GM10847 (cell line): ENCODE measurements around the gene OS9.

Source experiments
- POLR2A ChIP-seq: IDR thresholded peaks from 2 replicates; pipeline ENCODE4 v1.6.1; 2011; ENCODE audit not compliant: insufficient read length; ENCODE audit errors: extremely low read depth

Gene OS9

GRCh38 chr12:57756406-57757341 is 62.7 kb downstream of the OS9 start:
- TF ChIP-seq POLR2A, result no peak

DNA sequence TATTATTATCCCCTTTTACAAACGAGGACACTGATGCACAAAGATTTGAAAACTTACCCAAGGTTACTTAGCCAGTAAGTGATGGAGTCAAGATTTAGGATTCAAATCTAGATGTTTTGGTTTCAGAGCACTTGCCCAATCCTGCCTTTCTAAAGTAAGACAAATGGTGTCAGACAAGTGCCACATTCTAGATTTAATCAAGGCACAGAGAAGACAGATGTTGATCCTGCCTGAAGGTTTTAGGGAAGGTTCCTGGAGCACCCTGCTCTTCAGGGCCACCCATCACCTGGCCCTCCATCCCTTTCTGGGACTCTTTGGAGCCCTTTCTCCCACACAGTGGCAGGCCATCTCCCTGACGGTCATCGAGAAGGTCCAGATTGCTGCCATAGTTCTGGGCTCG is 63.8 kb downstream of the OS9 start:
- TF ChIP-seq POLR2A, result no peak

GRCh38 chr12:57758552-57759359 is 64.8 kb downstream of the OS9 start:
- TF ChIP-seq POLR2A, result no peak

- no peak for TF ChIP-seq POLR2A
These were observed 65.5 kb downstream of the OS9 start for GRCh38 chr12:57759360-57759980.

GRCh38 chr12:57760347-57760982 is 66.5 kb downstream of the OS9 start:
- no peak for TF ChIP-seq POLR2A

DNA sequence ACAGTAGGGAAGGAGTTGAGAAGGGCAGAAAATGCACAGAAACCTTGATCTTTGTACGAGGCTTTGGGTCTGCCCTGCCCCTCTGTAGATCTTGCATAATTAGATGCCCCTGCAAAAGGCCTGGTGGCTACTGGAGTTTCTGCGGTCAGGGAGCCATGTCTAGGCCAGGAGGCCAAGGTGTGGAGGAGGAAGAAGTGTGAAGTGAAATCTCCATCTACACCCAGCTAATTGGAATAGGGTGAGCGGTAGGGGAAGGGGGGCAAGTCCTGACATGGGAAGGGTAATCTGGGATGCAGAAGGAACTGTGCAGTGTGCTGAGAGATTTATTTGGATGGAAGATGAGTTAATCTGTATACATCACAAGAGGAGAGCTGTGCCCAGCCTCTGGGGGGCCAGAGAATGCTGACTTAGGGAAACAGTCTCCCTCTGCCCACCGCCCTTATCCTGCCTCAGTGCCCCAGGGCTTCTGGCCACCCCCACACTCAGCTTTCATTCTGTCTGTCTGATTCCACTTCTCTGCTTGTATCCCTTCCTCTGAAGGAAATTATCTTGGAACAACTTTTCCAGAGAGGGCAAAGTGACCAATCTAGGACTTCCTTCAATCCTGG is 67.6 kb downstream of the OS9 start:
- TF ChIP-seq POLR2A, result no peak

GRCh38 chr12:57762463-57762862 is 68.5 kb downstream of the OS9 start:
- no peak for TF ChIP-seq POLR2A

- no peak for TF ChIP-seq POLR2A
These were observed 70.1 kb downstream of the OS9 start for GRCh38 chr12:57763881-57764661.

GRCh38 chr12:57764662-57765002 is 70.7 kb downstream of the OS9 start:
- TF ChIP-seq POLR2A, result no peak

DNA sequence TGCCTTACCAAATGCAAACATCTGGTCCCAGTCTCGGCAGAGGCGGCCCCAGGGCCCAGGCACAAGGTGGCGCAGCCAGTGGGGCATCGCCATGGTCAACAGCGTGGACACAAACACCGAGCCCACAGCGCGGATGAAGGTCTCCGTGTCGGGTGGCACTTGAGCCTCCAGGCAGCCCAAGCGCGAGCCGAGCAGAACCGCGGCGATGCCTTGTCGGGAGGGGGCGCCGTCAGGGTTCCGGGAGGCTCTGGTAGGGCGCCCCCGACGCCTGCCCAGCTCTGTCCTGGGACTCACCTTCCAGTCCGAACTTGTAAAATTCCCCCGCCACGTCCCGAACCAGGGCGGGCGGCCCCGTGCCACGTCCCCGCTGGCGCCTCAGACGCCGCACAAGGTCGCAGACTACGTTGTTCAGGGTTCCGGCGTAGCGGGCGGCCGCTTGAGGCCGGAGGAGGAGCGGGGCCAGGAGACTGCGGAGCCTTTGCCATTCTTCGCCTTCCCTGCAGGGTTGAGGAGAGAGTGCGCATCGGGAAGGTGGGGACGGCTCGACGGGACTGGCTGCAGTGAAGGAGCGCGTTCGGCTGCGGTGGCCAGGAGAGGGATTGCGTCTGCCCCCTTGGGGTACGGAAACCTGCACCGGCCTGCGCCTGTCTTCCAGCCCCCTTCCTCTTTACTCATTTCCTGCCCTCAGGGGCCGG is 71.2 kb downstream of the OS9 start:
- no peak for TF ChIP-seq POLR2A

DNA sequence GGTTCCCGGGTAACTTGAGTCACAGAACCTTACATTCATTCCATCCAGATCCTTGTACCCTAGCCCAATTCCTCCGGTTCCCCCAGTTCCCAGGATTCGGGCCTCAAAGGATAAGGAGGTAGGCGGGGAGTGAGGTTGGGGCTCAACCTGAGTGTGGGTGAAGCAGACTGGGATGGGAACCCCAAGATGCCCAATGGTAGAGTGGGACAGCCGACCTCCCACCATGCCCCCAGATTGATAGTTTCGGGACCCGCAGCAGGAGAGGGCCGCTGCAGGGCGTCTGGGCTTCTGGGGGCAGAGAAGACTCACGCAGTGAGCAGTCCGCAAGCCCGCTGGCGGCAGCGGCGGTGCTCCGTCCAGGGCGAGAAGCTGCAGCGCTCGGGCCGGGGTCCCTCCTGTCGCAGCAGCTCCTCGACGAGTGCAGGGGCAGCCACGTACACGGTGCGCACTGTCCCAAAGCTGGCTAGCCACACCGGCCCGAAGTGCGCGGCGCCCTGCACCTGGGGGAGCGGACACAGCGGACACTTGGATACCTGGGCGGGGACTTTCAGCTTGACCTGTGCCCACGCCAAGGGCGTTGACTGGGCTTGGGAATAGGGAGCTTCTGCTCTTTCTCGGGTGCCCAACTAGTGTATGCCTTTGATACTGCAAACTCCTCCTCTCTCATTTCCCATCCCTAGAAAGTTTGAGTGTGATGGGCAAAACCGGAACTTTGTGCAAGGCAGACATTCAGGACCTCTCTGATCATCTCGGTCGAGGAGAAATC is 71.9 kb downstream of the OS9 start:
- TF ChIP-seq POLR2A, result no peak

GRCh38 chr12:57766464-57767304 is 72.8 kb downstream of the OS9 start, which contains the start of gene CYP27B1:
TSS of gene CYP27B1 (minus strand) at chr12:57767078. CDS start at chr12:57767041, 37 bp downstream.
- no peak for TF ChIP-seq POLR2A

DNA sequence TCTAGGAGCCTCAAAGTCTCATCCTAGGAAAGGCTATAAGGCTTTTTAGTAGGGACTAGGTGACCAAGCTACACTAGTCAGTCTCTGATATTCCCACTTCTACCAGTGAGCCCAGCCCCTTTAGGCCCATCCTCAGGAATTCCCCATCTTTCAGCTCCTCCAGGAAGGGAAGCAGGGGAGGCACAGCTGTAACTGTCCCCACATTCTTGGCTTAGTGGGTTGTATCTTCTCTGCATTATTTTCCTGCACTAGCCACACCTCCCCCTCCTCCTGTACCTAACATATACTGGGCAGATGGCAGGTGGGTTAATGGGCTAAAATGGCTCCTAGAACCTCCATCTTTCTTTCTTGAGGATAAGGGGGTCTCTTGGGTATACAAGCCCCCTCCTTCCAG is 73.4 kb downstream of the OS9 start:
- no peak for TF ChIP-seq POLR2A
